Frontal cortex (tissue), 4 donors: ENCODE results near the gene OCA2. TPM values are rescaled to one million over a fixed set of nuclear protein-coding genes. Genes with fewer than 3 reads are reported as not detected.

Experiments
- DNase-seq, 2 donors: peaks; one replicate each; pipeline ENCODE4 v3.0.0; 2012; ENCODE audit warnings: low spot score in 2 of 2
- FAIRE-seq: peaks from 2 replicates; lab custom pipeline; 2012; peaks lifted over from hg19 to GRCh38; lab: Jason Lieb, UNC
- total RNA-seq: library from RNA; depleted of rRNA; stranded (reverse); fragments of >200 nt; gene quantifications from one replicate; pipeline ENCODE4 v1.2.3, GENCODE V29; 2014
- donor health status: control.
- donor health status: control.
- donor health status: control.

Gene OCA2
- total RNA-seq, 1 donor from 2014 or later = 4.5 TPM

DNA sequence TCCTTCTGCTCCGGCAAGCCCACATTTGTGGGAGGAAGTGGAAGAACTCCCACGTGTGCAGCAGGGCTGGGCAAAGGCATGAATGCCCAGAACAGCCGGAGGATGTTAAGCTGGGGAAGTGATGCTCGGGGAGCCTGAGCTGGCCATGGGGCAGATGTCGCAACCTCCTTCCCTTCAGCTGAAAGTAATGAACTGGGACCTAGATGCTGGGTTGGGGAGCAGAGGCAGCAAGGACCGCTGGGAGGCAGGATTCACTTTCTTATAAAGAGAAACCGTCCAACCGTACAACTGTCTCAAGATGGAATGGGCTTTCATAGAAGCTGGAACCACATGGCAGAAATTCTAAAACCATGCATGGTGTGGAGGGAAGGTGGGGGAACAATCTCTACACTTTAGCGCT lies 290.9 kb downstream of the OCA2 start:
- FAIRE-seq (no peak), DNase-seq (no peak)

DNA sequence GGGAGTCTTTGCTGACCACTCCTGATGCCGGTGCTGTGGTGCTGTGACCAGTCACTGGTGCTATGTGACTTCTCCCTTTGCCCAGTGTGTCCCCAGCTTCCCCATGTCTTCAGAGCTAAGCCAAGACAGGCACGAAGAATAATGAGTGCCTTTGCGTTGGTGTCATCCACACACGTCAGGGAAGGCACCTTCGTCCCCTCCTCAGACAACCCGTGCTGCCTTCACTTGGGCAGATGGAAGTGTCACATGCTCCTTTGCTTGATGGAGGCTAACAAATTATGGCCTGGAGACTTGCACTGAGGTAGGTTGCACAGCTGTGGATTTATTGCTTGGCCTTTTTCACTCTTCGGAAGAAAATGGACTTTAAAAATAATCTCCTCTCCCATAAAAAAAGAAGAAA lies 291.8 kb downstream of the OCA2 start:
- DNase-seq (no peak), FAIRE-seq (no peak)

GRCh38 chr15:27806396-27806795 lies 292.7 kb downstream of the OCA2 start:
- DNase-seq = no peak
- FAIRE-seq = no peak

GRCh38 chr15:27805261-27806220 lies 293.6 kb downstream of the OCA2 start:
- FAIRE-seq (no peak), DNase-seq (no peak)

DNA sequence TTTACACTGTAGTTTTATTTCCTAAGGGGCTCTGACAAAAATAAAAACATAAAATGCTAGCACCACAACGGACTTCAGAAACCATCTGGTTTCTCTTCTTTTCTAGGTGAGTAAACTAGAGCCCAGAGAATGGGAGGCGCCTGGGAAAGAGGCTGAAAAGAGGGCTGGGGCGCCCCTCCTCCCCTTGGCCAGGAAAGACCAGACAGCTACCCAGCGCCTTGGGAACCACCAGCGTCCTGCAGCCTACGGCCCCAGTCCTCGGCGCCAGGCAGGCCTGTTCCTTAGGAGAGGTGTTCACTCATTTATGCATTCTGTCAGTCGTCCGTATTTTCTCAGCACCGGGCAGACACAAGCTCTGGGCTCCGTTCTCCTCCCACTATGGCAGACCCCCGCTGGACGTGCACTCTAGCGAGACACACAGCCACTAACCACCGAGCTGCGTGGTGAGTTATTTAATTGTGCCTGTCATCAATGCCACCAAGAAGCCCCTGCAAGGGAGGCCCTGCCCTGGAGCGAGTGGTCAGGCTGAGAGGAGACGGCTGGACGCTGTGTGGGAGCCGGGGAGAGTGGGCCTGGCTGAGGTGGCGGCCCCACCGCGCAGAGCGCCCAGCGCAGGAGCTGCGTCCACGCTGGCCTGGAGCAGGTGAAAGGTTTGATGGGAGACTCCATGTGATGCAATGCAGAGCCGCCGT lies 294.4 kb downstream of the OCA2 start:
- FAIRE-seq (no peak), DNase-seq (no peak)

DNA sequence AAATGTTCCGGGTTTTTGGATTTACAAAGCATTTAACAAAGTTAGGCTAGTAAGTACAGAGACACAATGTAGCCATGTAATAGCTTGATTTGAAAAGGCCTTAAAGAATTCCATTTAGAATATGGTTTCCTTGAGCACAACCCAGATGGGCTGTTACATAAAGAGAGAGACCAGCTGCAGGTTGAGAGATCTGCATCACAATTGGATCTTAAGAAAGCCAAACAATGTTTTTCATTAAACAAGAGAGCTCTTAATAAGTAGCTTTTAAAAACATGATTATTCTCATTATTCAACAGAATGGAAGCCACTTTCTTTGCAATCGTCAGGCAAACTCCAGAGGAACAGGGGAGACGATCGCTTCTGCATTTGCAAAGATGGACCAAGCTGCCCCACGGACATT lies 300.3 kb downstream of the OCA2 start:
- no peak for DNase-seq

DNA sequence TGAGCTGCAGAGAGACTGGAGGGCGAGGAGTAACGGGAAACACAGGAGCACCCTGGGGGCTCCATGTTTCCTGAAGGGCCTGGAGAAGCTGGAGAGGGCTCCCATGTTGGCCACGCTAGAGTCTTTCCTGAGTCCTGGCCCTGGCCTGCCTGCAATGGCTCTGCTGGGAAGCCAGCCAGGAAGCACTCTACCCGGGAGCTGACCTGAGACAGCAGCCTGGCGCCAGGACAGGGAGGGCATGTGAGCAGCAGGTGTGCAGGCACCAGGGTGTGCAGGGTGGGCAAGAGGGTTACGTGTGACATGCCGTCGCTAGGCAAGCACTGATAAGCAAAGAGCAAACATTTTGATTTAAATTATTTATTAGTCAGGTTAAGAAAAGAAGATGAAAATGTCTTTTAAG lies 301.4 kb downstream of the OCA2 start:
- no peak for DNase-seq
- no peak for FAIRE-seq

More for the DNA sequence above, 300.3 kb downstream of the OCA2 start:
- FAIRE-seq = no peak

DNA sequence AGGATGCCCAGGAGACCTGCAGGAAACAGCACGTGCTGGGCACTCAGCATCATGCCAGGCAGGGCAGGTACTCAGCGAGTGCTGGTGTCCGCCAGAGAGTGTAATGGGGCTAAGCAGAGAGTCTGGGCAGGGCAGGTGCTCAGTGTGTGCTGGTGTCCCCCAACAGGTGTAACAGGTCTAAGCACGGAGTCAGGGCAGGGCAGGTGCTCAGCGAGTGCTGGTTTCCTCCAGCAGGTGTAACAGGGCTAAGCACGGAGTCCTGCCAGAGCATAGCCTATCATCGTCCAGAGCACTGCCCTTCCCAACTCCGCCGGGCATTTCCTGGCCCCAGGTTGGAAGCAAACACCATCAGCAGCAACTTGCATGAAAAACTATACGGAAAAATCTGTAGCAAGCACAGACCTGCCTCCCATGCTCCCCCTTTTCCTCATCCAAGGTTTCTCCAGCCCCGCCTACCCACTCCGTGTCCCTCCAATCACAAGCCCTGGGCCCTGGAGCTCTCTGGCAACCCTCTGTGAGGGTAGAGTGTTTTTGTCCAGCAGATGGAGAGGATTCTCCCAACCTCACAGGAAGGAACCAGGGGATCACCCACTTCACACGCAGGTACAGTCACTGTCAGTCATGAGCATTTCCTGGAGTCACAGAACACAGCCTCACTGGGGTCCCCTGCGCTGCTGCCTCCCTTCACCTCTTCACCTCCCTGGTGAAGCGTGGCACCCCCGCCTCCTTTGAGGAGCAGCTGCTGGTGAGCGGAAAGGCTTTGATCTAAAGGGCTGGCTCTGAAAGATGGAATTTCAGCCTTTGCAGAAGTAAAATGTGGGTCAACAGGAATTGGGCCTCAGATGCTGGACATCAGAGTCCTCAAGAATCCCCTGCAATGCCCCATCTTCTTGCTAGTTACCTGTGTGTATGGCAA lies 302.5 kb downstream of the OCA2 start:
- FAIRE-seq (no peak), DNase-seq (no peak)

- FAIRE-seq = no peak
Observed at GRCh38 chr15:27792756-27793264, 306.3 kb downstream of the OCA2 start.

GRCh38 chr15:27790270-27790669 lies 308.8 kb downstream of the OCA2 start:
- DNase-seq = no peak
- no peak for FAIRE-seq

More at GRCh38 chr15:27792756-27793264, 306.3 kb downstream of the OCA2 start:
- no peak for DNase-seq

DNA sequence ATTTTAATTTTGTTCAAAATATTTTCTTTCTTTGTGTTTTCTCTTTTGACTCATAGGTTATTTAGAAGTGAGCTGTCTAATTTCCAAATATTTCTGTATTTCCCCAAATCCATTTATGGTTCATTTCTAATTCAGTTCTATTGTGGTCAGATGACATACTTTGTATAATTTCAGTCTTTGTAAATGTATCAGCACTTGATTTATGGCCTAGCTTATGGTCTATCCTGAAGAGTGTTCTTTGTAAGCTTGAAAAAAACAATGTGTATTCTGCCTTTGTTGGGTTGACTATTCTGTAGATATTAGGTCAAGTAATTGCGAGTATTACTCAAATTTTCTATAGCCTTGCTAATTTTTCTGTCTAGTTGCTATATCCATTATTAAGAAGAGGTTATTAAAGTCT lies 311.2 kb downstream of the OCA2 start:
- DNase-seq (no peak), FAIRE-seq (no peak)

GRCh38 chr15:27784107-27784506 lies 315.0 kb downstream of the OCA2 start:
- FAIRE-seq = no peak
- DNase-seq = no peak

- FAIRE-seq = no peak
- no peak for DNase-seq
Observed at GRCh38 chr15:27783678-27784077, 315.4 kb downstream of the OCA2 start.

- FAIRE-seq = no peak
- no peak for DNase-seq
Observed at GRCh38 chr15:27782125-27782524, 317.0 kb downstream of the OCA2 start.

DNA sequence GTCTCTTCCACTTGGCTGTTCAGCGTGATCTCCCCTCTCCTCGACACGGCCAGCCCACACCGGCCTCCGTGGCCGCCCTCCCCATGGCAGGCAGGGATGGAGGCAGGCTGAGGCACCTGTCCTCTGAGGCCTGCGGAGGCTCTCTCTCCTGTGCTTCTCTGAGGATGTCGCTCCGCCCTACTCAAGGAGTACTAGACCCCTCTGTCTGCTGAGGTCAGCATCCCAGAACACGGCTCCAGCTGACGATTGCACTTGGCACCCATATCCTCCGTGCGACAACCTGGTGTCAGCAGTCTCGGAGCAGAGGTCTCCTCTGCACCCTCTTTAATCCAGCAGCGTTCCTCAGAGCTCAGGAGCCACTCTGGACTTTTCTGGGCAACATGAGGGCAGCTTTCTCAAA lies 322.6 kb downstream of the OCA2 start:
- DNase-seq = no peak
- FAIRE-seq = no peak

DNA sequence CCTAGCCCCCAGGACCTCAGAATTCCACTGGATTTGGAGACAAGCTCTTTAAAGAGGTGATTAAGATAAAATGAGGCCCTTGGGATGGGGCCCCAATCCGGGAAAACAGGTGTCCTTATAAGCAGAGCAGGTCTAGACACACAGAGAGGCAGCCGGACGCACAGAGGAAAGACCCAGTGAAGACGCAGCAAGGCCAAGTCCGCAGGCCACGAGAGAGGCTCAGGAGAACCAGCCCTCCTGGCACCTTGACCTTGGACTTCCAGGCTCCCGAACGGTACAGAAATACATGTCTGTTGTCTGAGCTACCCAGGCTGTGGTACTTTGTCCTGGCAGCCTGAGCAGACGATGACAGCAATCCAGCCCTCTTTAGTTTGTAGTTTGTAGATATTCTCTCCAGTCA lies 324.5 kb downstream of the OCA2 start:
- DNase-seq = no peak
- no peak for FAIRE-seq

DNA sequence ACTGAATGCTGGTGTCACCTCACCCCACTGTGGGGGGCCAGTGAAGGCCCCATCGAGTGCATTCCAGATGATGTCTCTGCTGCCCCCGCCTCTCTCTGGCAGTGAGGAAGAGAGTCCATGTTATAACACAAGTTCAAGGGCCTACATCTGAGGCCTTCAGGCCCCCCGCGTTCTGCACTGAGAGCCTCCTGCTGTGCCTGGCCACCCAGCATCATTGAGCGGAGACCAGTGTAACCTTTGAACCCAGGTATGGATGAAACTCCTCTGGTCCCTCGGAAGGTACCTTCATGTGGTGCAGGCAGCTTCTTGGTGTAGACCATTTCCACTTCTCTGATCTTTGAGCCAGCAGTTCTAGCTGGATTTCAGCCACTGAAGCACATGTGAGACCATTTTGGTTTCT lies 324.9 kb downstream of the OCA2 start:
- no peak for FAIRE-seq
- DNase-seq = no peak

- DNase-seq = no peak
- FAIRE-seq = no peak
Observed at GRCh38 chr15:27771892-27772291, 327.2 kb downstream of the OCA2 start.

- DNase-seq = no peak
- no peak for FAIRE-seq
Observed at GRCh38 chr15:27770769-27771554, 328.2 kb downstream of the OCA2 start.
